K562 (cell line): Measurements from ENCODE around the gene RNF13. TPM values are rescaled to one million over a fixed set of nuclear protein-coding genes. Genes with fewer than 3 reads are reported as not detected.
A peak's percentile ranks its signal among the peaks of the same experiment; 100 is the strongest.

ENCODE experiments used
- ATF1 ChIP-seq, 2 experiments: fragments of 450-650 bp in 1 of 2; IDR thresholded peaks; 2 replicates each; pipeline ENCODE4 v1.6.1; 2016; ENCODE audit warnings: missing compliant biosample characterization in 1 of 2, missing genetic modification characterization in 1 of 2
- BRD9 ChIP-seq: fragments of 450-650 bp; IDR thresholded peaks from 2 replicates; pipeline ENCODE4 v1.6.1; 2018; ENCODE audit warnings: low read depth; ENCODE audit not compliant: partially characterized antibody
- CBFA2T2 ChIP-seq: fragments of 450-650 bp; conservative IDR thresholded peaks from 2 replicates; pipeline ENCODE4 v1.6.1; 2017; ENCODE audit warnings: mild to moderate bottlenecking
- CCAR2 ChIP-seq: fragments of 200-400 bp; formaldehyde crosslinking; IDR thresholded peaks from 2 replicates; pipeline ENCODE4 v1.6.1; 2017; ENCODE audit warnings: mild to moderate bottlenecking, low read depth, low read length
- CEBPB ChIP-seq: fragments of 450-650 bp; IDR thresholded peaks from 2 replicates; pipeline ENCODE4 v1.6.1; 2016; ENCODE audit warnings: missing genetic modification characterization, missing compliant biosample characterization
- CHD4 ChIP-seq: fragments of 200-600 bp; sonication (generic); IDR thresholded peaks from 3 replicates; pipeline ENCODE4 v1.6.1; 2012; ENCODE audit warnings: low read depth, mild to moderate bottlenecking, mixed read lengths, low read length, inconsistent platforms; ENCODE audit not compliant: insufficient read depth, insufficient replicate concordance, poor library complexity, severe bottlenecking
- FOXA1 ChIP-seq: fragments of 450-650 bp; IDR thresholded peaks from 2 replicates; pipeline ENCODE4 v1.6.1; 2016; ENCODE audit warnings: mild to moderate bottlenecking, borderline replicate concordance
- HDAC3 ChIP-seq: fragments of 450-650 bp; IDR thresholded peaks from 2 replicates; pipeline ENCODE4 v1.6.1; 2018; ENCODE audit warnings: borderline replicate concordance, mild to moderate bottlenecking, moderate library complexity; ENCODE audit not compliant: partially characterized antibody
- LARP7 ChIP-seq: fragments of 450-650 bp; IDR thresholded peaks from 2 replicates; pipeline ENCODE4 v1.6.1; 2016
- MBD2 ChIP-seq: sonication (generic); IDR thresholded peaks from 2 replicates; pipeline ENCODE4 v1.6.1; 2016; ENCODE audit warnings: low read depth, borderline replicate concordance
- MTA3 ChIP-seq: fragments of 450-650 bp; formaldehyde crosslinking; IDR thresholded peaks from 2 replicates; pipeline ENCODE4 v1.6.1; 2017; ENCODE audit warnings: mild to moderate bottlenecking, borderline replicate concordance
- NFXL1 ChIP-seq: fragments of 450-650 bp; formaldehyde crosslinking; IDR thresholded peaks from 2 replicates; pipeline ENCODE4 v1.4.0; 2021; ENCODE audit warnings: mild to moderate bottlenecking
- PHF8 ChIP-seq: fragments of 200-600 bp; sonication (generic); IDR thresholded peaks from 2 replicates; pipeline ENCODE4 v1.6.1; 2012; ENCODE audit warnings: mixed run types, mild to moderate bottlenecking, inconsistent platforms, low read length, moderate library complexity, borderline replicate concordance
- POLR2A ChIP-seq: fragments of 450-650 bp; conservative IDR thresholded peaks from 2 replicates; pipeline ENCODE4 v1.6.1; 2016
- RAD51 ChIP-seq: fragments of 450-650 bp; IDR thresholded peaks from 2 replicates; pipeline ENCODE4 v1.7.1; 2016; ENCODE audit warnings: low read depth, mild to moderate bottlenecking, borderline replicate concordance
- SP2 ChIP-seq: IDR thresholded peaks from 2 replicates; pipeline ENCODE4 v1.6.1; 2011; ENCODE audit warnings: mild to moderate bottlenecking, low read depth, low read length, moderate library complexity; ENCODE audit not compliant: poor library complexity, severe bottlenecking; ENCODE audit errors: extremely low read depth
- TEAD1 ChIP-seq, 2 experiments: fragments of 450-650 bp in 1 of 2; sonication (generic) in 1 of 2; formaldehyde crosslinking; IDR thresholded peaks; 2 replicates each; pipeline versions ENCODE4 v1.4.0 to v1.8.0; 2020 to 2022; ENCODE audit warnings: mild to moderate bottlenecking in 2 of 2, missing genetic modification reagents in 1 of 2
- ZBTB17 ChIP-seq: fragments of 450-650 bp; formaldehyde crosslinking; IDR thresholded peaks from 2 replicates; pipeline ENCODE4 v1.4.0; 2020; ENCODE audit warnings: mild to moderate bottlenecking
- ZNF436 ChIP-seq: fragments of 250-450, 450-650 bp; sonication (Bioruptor Pico); formaldehyde crosslinking; IDR thresholded peaks from 2 replicates; pipeline ENCODE4 v1.7.0; 2020; ENCODE audit warnings: mild to moderate bottlenecking
- ZNF444 ChIP-seq: fragments of 250-450 bp; sonication (Bioruptor Pico); IDR thresholded peaks from 2 replicates; pipeline ENCODE4 v1.4.0; 2020; ENCODE audit warnings: mild to moderate bottlenecking, moderate library complexity
- ZNF586 ChIP-seq: fragments of 450-650 bp; formaldehyde crosslinking; conservative IDR thresholded peaks from 2 replicates; pipeline ENCODE4 v1.4.0; 2020; ENCODE audit warnings: mild to moderate bottlenecking, moderate library complexity
- ZNF644 ChIP-seq: fragments of 200-800 bp; sonication (Bioruptor generic); IDR thresholded peaks from 2 replicates; pipeline ENCODE4 v1.6.1; 2016; ENCODE audit warnings: low read depth, missing genetic modification characterization, missing compliant biosample characterization
- polyA plus RNA-seq, 8 experiments: library from polyadenylated mRNA; depleted of rRNA in 4 of 8; stranded (reverse) in 5 of 8; unstranded in 3 of 8; fragments of >200 nt; fragmentation: Nextera tagmentation in 2 of 8; fragmentation: Illumina TruSeq in 1 of 8; extraction: Ambion mirVana in 2 of 8; extraction: Trizol in 1 of 8; gene quantifications; 2 replicates each; pipeline versions ENCODE4 v1.2.1 to v1.2.3, GENCODE V29; 2011 to 2014; ENCODE audit warnings: inconsistent platforms in 1 of 8, missing spikeins in 1 of 8
- total RNA-seq, 7 experiments: library from RNA; depleted of rRNA in 6 of 7; stranded (reverse); fragments of >200 nt in 6 of 7; fragmentation: Illumina TruSeq in 2 of 7; extraction: Trizol in 2 of 7; gene quantifications; 2 replicates each; pipeline versions ENCODE4 v1.2.1 to v1.2.3, GENCODE V29; 2011 to 2021; ENCODE audit warnings: low replicate concordance in 1 of 7
- TF ChIP-seq, protein P1 (sequence below): fragments of 450-650 bp; IDR thresholded peaks from 2 replicates; pipeline ENCODE4 v1.6.1; 2017; ENCODE audit warnings: antibody characterized with exemption
- TF ChIP-seq, protein P2 (sequence below): fragments of 250-450 bp; sonication (Bioruptor Pico); IDR thresholded peaks from 2 replicates; pipeline ENCODE4 v1.6.1; 2021; ENCODE audit warnings: mild to moderate bottlenecking

Gene RNF13
- total and polyA plus RNA-seq, 9 of the 15 experiments (the other 6 are each of a cell fraction or from before 2014, with no cell fraction given): 12.7 to 35.8 (median 18.9) TPM

DNA sequence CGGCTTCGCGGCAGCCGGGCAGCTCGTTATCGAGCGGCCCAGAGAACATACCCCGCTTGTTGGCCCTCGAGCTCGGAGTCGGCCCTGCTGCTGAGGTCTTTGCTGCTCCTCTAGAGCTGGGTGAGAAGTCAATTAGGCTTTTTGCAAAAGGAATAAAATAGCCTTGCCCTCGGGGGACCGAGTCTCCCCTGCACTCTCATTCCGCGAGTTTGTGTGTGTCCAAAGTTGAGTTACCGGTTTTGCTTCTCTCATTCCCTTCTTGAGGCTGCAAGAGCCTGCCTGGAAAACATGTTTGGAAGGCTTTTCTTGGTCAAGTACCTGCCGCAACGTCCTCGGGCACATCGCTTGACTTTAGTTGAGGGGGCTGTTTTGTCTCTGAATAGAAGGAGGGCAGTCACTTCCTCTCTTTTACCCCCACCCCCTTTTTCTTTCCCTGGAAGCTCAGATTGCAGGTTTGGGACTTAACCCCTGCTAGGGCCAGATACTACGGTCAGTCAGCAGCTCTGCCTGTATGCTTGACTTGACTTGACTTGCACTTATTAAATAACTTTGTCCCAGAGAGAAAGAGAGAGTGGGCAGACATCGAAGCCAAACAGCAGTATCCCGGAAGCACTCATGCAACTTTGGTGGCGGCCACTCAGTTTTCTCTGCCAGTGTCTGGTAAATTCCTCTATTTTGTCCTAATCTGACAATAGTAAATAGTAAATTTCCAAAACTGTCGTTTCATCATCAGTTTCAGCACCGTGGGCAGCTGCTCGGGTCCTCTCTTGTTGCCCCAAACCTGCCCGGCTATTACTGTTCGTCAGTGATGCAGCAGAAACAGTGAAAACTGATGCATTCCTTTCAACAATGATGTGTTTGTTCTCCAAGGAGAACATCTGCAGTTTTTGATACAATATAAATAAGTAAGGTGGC lies 609 bp downstream of the RNF13 start (continued):
- TF ChIP-seq MBD2 (no peak), PHF8 (peak; percentile 15; the same call in 1 of the 2 replicates), LARP7 (no peak), FOXA1 (0 out of 2 replicates have a peak, but pooled peaks have one; percentile 15), ZNF444 (CRISPR knock-in tag) (no peak), NFXL1 (CRISPR knock-in tag) (no peak), CHD4 (no peak), CBFA2T2 (no peak), ATF1 (CRISPR knock-in tag; IDR thresholded peaks at IDR 0.05) (no peak), ATF1 (tag; IDR thresholded peaks at IDR 0.05) (peak; percentile 12; the same call in 1 of the 2 replicates), ZBTB17 (CRISPR knock-in tag) (no peak), ZNF436 (CRISPR knock-in tag) (no peak), RAD51 (no peak), CCAR2 (no peak), CEBPB (peak; percentile 32), HDAC3 (no peak), BRD9 (no peak), POLR2A (no peak), MTA3 (no peak), ZNF644 (no peak), SP2 (no peak), ZNF586 (CRISPR knock-in tag) (no peak), TEAD1 (CRISPR knock-in tag; IDR thresholded peaks at IDR 0.05) (0 out of 4 replicates have a peak, but pooled peaks of 1 of the 2 experiments have one; percentile 42)
- TF ChIP-seq, protein P1, sequence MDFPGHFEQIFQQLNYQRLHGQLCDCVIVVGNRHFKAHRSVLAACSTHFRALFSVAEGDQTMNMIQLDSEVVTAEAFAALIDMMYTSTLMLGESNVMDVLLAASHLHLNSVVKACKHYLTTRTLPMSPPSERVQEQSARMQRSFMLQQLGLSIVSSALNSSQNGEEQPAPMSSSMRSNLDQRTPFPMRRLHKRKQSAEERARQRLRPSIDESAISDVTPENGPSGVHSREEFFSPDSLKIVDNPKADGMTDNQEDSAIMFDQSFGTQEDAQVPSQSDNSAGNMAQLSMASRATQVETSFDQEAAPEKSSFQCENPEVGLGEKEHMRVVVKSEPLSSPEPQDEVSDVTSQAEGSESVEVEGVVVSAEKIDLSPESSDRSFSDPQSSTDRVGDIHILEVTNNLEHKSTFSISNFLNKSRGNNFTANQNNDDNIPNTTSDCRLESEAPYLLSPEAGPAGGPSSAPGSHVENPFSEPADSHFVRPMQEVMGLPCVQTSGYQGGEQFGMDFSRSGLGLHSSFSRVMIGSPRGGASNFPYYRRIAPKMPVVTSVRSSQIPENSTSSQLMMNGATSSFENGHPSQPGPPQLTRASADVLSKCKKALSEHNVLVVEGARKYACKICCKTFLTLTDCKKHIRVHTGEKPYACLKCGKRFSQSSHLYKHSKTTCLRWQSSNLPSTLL: no peak
- TF ChIP-seq, protein P2, sequence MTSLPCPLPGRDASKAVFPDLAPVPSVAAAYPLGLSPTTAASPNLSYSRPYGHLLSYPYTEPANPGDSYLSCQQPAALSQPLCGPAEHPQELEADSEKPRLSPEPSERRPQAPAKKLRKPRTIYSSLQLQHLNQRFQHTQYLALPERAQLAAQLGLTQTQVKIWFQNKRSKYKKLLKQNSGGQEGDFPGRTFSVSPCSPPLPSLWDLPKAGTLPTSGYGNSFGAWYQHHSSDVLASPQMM (CRISPR knock-in tag): no peak
